DND-41 (cell line): Measurements from ENCODE around the gene LRRC32.
"Not testable (repeated sequence)": the region's sequence is repeated elsewhere in the genome, so short reads cannot be mapped to it uniquely, and the experiment has no call there.

ENCODE experiments used
- ATAC-seq: fragments of 200-7000 bp; cut with Tn5 transposase; 3 replicates; pipeline ENCODE4 v1.9.1; 2021; ENCODE audit warnings: low read depth; ENCODE audit not compliant: insufficient read depth
- DNase-seq: peaks from one replicate; pipeline ENCODE4 v3.0.0-alpha.2; 2020
- H2AFZ ChIP-seq: 2 replicates; pipeline ENCODE4 v1.6.0; 2012; ENCODE audit warnings: low read depth, low read length
- H3K27ac ChIP-seq: 2 replicates; pipeline ENCODE4 v1.5.1; 2012; ENCODE audit warnings: low read length, inconsistent platforms
- H3K27me3 ChIP-seq: fragments of 200-600 bp; sonication (generic); 2 replicates; pipeline ENCODE4 v1.6.0; 2012; ENCODE audit warnings: low read length, mild to moderate bottlenecking, inconsistent platforms; ENCODE audit not compliant: insufficient read depth, poor library complexity
- H3K36me3 ChIP-seq: 2 replicates; pipeline ENCODE4 v1.5.1; 2012; ENCODE audit warnings: low read length, inconsistent platforms; ENCODE audit not compliant: insufficient read depth
- H3K4me1 ChIP-seq: 2 replicates; pipeline ENCODE4 v1.5.1; 2012; ENCODE audit warnings: mild to moderate bottlenecking, low read length; ENCODE audit not compliant: insufficient read depth
- H3K4me2 ChIP-seq: 2 replicates; pipeline ENCODE4 v1.6.0; 2012; ENCODE audit warnings: mild to moderate bottlenecking, moderate library complexity, low read length, inconsistent platforms; ENCODE audit not compliant: insufficient read depth
- H3K4me3 ChIP-seq, 2 experiments: fragments of 200-600 bp in 1 of 2; shearing (Covaris generic) in 1 of 2; 2 replicates each; pipeline ENCODE4 v1.5.1; 2012 to 2016; ENCODE audit warnings: inconsistent platforms in 2 of 2, low read length in 2 of 2, mild to moderate bottlenecking in 2 of 2, low read depth in 1 of 2, moderate library complexity in 1 of 2
- H3K79me2 ChIP-seq: 2 replicates; pipeline ENCODE4 v1.6.0; 2012; ENCODE audit warnings: low read length, inconsistent platforms; ENCODE audit not compliant: insufficient read depth
- H3K9ac ChIP-seq: 2 replicates; pipeline ENCODE4 v1.6.0; 2012; ENCODE audit warnings: low read depth, mild to moderate bottlenecking, inconsistent platforms, low read length, moderate library complexity
- H3K9me3 ChIP-seq: 2 replicates; pipeline ENCODE4 v1.5.1; 2012; ENCODE audit warnings: low read length, moderate library complexity, mild to moderate bottlenecking, inconsistent platforms; ENCODE audit not compliant: insufficient read depth, severe bottlenecking
- H4K20me1 ChIP-seq: 2 replicates; pipeline ENCODE4 v1.6.0; 2012; ENCODE audit warnings: low read length; ENCODE audit not compliant: insufficient read depth
- CTCF ChIP-seq: IDR thresholded peaks from 2 replicates; pipeline ENCODE4 v1.5.1; 2012; ENCODE audit warnings: borderline replicate concordance, low read length, moderate library complexity, mild to moderate bottlenecking; ENCODE audit not compliant: poor library complexity, severe bottlenecking; ENCODE audit errors: extremely low read depth
- EZH2 ChIP-seq: IDR thresholded peaks from 3 replicates; pipeline ENCODE4 v1.6.1; 2012; ENCODE audit warnings: borderline replicate concordance, low read depth, mild to moderate bottlenecking, moderate library complexity, low read length, inconsistent platforms; ENCODE audit not compliant: severe bottlenecking

Gene LRRC32

GRCh38 chr11:76621868-76622267 is 48.7 kb downstream of the LRRC32 start:
- Histone ChIP-seq H4K20me1 (no peaks in the 10 kb centered on the region), H3K9me3 (no peaks in the 10 kb centered on the region), H3K4me2 (no peak overlapping the region), H3K4me1 (no peaks in the 10 kb centered on the region), H3K4me3 (no peak overlapping the region), H3K36me3 (no peaks in the 10 kb centered on the region), H3K27me3 (no peaks in the 10 kb centered on the region), H2AFZ (no peak overlapping the region), H3K9ac (no peak overlapping the region), H3K27ac (no peak overlapping the region), H3K79me2 (no peaks in the 10 kb centered on the region)
- no peak for TF ChIP-seq CTCF
- TF ChIP-seq EZH2 = no peak
- no peak for DNase-seq
- no peak for ATAC-seq

GRCh38 chr11:76621466-76621865 is 49.1 kb downstream of the LRRC32 start:
- no peaks in the 10 kb centered on the region for H3K36me3 ChIP-seq
- no peaks in the 10 kb centered on the region for H3K79me2 ChIP-seq
- H2AFZ ChIP-seq = no peak overlapping the region
- H3K27ac ChIP-seq = no peak overlapping the region
- H3K27me3 ChIP-seq = no peaks in the 10 kb centered on the region
- no peaks in the 10 kb centered on the region for H3K9me3 ChIP-seq
- no peak overlapping the region for H3K4me2 ChIP-seq
- ATAC-seq = no peak
- TF ChIP-seq EZH2 = no peak
- TF ChIP-seq CTCF = no peak
- H3K9ac ChIP-seq = no peak overlapping the region
- H4K20me1 ChIP-seq = no peaks in the 10 kb centered on the region
- H3K4me3 ChIP-seq = no peak overlapping the region
- no peaks in the 10 kb centered on the region for H3K4me1 ChIP-seq
- DNase-seq = no peak

DNA sequence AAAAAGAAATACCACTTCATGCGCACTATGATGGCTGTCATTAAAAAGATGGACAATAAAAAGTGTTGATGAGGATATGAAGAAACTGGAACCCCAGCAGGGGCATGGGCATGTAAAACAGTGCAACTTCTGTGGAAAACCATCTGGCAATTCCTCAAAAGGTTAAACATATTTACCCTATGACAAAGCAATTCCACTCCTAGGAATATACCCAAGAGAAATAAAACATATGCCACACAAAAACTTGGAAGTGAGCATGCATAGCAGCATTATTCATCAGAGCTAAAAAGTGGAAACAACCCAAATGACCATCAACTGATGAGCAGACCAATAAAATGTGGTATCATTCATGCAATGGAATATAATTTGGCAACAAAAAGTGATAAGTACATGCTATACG is 50.1 kb downstream of the LRRC32 start:
- no peak overlapping the region for H3K4me2 ChIP-seq
- no peaks in the 10 kb centered on the region for H3K79me2 ChIP-seq
- H3K4me3 ChIP-seq = no peak overlapping the region
- no peaks in the 10 kb centered on the region for H4K20me1 ChIP-seq
- no peaks in the 10 kb centered on the region for H3K9me3 ChIP-seq
- no peak for TF ChIP-seq EZH2
- no peak for TF ChIP-seq CTCF
- no peaks in the 10 kb centered on the region for H3K27me3 ChIP-seq
- H3K36me3 ChIP-seq = no peaks in the 10 kb centered on the region
- DNase-seq (no peak), ATAC-seq (no peak)
- no peaks in the 10 kb centered on the region for H3K4me1 ChIP-seq
- H3K9ac ChIP-seq = no peak overlapping the region
- H2AFZ ChIP-seq = no peak overlapping the region
- no peak overlapping the region for H3K27ac ChIP-seq

DNA sequence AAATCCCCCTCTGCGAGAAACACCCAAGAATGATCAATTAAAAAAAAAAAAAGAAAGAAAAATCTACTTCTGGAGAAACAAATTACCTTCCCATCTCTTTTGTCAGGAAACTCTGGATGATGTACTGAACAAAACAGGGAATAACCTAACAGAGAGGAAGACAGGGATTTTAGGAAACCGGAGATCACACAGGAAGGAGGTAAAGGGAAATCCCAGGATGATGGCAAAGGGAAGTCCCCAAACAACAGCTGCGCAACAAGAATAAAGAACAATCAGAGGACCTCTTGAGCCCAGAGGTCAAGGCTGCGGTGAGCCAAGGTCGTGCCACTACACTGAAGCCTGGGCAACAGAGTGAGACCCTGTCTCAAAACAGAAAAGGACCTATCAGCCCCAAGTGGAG is 50.7 kb downstream of the LRRC32 start:
- not testable (repeated sequence) for DNase-seq, H3K4me3 ChIP-seq, H3K36me3 ChIP-seq, H3K4me2 ChIP-seq, ATAC-seq, H3K9ac ChIP-seq, H3K9me3 ChIP-seq, H4K20me1 ChIP-seq, H3K79me2 ChIP-seq, H3K4me1 ChIP-seq, H3K27me3 ChIP-seq, H2AFZ ChIP-seq, H3K27ac ChIP-seq
